GM18868 (cell line): ENCODE data around the gene ENPP3.
A peak's percentile ranks its signal among the peaks of the same experiment; 100 is the strongest.

ENCODE experiments used
- ATAC-seq: cut with Tn5 transposase; IDR thresholded peaks from one replicate; pipeline ENCODE4 v1.9.1; 2021; ENCODE audit warnings: mild to moderate bottlenecking, moderate library complexity; ENCODE audit not compliant: unreplicated experiment

Gene ENPP3

GRCh38 chr6:131636880-131637792, at the start of gene ENPP3:
Gene ENPP3, plus strand, starts transcription at chr6:131637302. Its CDS starts 83 bp downstream, at chr6:131637385.
- no peak for ATAC-seq

DNA sequence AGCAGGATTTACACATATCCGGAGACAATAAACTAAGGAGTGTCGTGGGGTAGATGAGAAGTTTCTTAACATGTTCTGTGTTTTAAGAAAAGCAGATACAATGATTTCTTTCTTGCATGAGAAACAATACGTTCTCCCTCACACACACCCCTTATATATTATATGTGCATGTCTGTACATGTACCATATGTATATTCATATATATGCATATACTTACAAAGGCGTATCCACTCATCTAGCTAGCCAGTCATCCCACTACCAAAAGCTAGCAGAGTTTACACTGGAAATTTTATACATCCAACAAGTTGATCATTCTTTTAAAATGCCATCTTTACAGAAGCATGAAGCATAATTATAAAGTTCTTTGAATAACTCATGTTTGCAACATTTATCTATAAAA, 49.2 kb upstream of the ENPP3 start:
- ATAC-seq, result no peak

- no peak for ATAC-seq
Observed at GRCh38 chr6:131588643-131589042, 48.5 kb upstream of the ENPP3 start.

GRCh38 chr6:131592935-131593334, 44.2 kb upstream of the ENPP3 start:
- ATAC-seq, result no peak

- ATAC-seq, result no peak
Observed at GRCh38 chr6:131594074-131594473, 43.0 kb upstream of the ENPP3 start.

DNA sequence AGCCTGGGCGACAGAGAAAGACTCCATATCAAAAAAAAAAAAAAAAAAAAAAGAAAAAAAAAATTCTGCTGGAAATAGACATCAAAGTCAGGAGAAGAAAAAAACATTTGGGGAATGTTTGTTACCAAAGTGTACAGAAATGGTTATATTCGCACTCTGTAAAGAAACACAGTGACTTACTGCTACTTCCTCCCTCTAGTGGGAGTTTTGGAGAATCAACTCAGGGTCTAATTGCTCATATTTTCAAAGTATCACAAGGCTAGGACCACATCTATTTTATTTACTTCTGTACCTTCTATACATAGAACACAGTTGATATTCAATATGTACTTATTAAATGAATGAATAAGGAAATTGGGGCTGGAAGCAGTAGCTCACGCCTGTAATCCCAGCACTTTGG, 39.7 kb upstream of the ENPP3 start:
- no peak for ATAC-seq

GRCh38 chr6:131600716-131601115, 36.4 kb upstream of the ENPP3 start:
- ATAC-seq, result no peak

- ATAC-seq, result no peak
Observed at GRCh38 chr6:131602781-131603312, 34.3 kb upstream of the ENPP3 start.

GRCh38 chr6:131613296-131613925, 23.7 kb upstream of the ENPP3 start:
- ATAC-seq, result no peak

GRCh38 chr6:131615275-131615674, 21.8 kb upstream of the ENPP3 start:
- no peak for ATAC-seq

- peak; percentile 96 for ATAC-seq
Observed at GRCh38 chr6:131627724-131628682, 9.1 kb upstream of the ENPP3 start, which contains the start of gene MED23. Gene MED23, minus strand, starts transcription at chr6:131628242. Its CDS starts 193 bp downstream, at chr6:131628049.

GRCh38 chr6:131628726-131629125, 8.4 kb upstream of the ENPP3 start:
- no peak for ATAC-seq

DNA sequence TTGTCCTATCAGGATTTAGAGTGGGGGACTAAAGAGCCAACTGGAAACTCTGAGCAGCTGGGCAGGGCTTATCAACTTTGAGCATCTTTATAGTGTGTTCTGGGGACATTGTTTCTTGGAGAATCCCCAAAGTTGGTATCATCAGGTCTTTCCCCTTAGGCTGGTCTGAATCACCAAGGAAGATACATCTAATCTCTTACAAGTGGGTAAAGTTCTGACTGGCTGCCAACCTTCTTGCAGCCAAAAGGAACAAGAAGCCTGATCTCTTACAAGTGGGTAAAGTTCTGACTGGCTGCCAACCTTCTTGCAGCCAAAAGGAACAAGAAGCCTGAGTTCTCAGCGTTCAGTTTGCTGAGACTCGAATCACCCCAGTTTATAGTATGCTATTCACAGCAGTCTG, 7.5 kb upstream of the ENPP3 start:
- ATAC-seq, result no peak

GRCh38 chr6:131631625-131632289, 5.3 kb upstream of the ENPP3 start:
- no peak for ATAC-seq

DNA sequence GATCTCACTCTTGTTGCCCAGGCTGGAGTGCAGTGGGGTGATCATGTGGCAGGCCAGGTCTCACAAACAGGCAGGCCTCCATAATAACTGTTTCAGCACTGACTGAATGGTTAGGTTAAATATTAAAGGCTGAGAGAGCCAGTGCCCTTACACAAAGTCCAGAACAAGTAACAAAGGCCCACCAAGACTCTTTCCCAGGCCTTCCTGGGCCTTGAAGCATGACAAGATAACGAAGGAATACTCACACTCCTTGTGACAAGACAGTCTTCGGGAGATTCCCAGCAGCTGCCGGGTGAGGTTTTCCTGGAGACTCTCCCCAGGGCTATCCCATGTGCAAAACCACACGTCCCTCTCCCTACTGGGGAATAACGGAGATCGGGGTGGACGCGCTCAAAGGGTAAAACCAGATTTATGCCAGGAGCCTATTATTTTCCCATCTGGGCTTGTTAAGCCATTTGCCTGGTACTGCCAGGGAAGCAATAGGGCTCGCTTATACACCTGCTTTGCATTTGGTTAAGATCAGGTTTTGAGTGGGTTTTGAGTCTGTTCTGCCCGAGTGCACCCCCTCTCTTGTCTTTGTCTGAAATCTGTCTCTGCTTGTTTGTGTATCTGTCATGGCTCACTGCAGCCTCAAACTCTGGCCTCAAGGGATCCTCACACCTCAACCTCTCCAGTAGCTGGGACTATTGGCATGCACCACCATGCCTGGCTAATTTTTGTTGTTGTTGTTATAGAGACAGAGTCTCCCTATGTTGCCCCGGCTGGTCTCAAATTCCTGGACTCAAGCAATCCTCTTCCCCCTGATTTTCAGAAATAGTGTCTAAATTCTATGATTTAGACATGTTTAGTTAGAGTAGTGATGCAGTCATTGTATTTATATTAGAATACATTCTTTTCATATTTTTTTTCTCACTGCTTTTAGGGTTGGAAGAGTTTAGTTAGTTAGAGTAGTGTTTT, 1.4 kb upstream of the ENPP3 start:
- ATAC-seq, result peak; percentile 91

- ATAC-seq, result no peak
Observed at GRCh38 chr6:131638013-131638412, 911 bp downstream of the ENPP3 start.

DNA sequence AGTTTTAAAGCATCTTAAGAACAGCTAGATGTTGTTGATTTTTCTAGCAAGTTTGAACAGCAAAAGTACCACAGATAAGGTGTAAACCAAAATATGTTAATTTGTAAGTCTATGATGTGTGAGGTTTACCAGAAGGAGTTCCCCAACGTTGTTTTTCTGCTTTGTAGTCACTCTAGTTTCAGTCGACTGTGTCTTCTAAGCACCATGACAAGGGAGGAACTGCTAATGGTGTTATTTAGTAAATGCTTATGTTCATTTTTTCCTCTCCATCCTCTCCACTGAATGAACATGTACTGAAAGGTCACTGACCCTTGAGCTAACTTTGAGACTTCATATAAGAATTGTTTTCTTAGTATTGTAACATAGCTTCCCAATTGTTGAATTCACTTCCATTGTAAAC, 3.0 kb downstream of the ENPP3 start:
- peak; percentile 51 for ATAC-seq

GRCh38 chr6:131640576-131640975, 3.5 kb downstream of the ENPP3 start:
- ATAC-seq, result no peak

DNA sequence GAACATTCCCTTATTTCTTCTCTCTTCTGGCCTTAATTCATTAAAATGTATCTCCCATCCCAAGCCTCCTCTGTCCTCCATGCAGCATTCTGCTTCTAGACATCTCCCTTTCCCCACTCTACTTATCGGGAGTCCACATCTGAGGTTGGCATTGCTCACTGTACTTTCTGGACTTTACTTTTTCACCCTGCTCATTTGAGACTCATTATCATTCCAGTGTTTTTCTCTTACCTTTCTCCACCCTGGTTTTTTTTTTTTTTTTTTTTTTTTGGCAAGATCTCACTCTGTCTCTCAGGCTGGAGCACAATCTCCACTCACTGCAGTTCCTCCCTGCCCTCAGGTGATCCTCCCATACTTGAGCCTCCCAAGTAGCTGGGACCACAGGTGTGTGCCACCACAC, 4.5 kb downstream of the ENPP3 start:
- ATAC-seq, result no peak
